Large intestine (tissue), 3 donors: ENCODE data around the gene GAGE12J. TPM values are rescaled to one million over a fixed set of nuclear protein-coding genes. Genes with fewer than 3 reads are reported as not detected.
"Not testable (repeated sequence)": the region's sequence is repeated elsewhere in the genome, so short reads cannot be mapped to it uniquely, and the experiment has no call there.

Experiments used
- DNase-seq, 2 donors: peaks; one replicate each; pipeline versions ENCODE4 v3.0.0 to v3.0.0-alpha.2; 2013
- H3K27ac ChIP-seq: one replicate; pipeline ENCODE4 v1.5.1; 2013; ENCODE audit warnings: low read length
- H3K27me3 ChIP-seq: 2 replicates; pipeline ENCODE4 v1.6.1; 2013; ENCODE audit warnings: low read length; ENCODE audit not compliant: control insufficient read depth, insufficient read depth
- H3K36me3 ChIP-seq: 2 replicates; pipeline ENCODE4 v1.6.1; 2013; ENCODE audit warnings: low read length; ENCODE audit not compliant: control insufficient read depth, insufficient read depth
- H3K4me1 ChIP-seq: one replicate; pipeline ENCODE4 v1.6.1; 2013; ENCODE audit warnings: low read length; ENCODE audit not compliant: control insufficient read depth, insufficient read depth
- H3K4me3 ChIP-seq: one replicate; pipeline ENCODE4 v1.5.1; 2013; ENCODE audit warnings: low read length
- H3K9me3 ChIP-seq: one replicate; pipeline ENCODE4 v1.6.1; 2013; ENCODE audit warnings: mild to moderate bottlenecking, low read depth, low read length, moderate library complexity; ENCODE audit not compliant: control insufficient read depth
- WGBS: methylation state at CpG from one replicate; pipeline ENCODE4 v1.1.5; 2013; ENCODE audit warnings: low lambda C conversion rate; ENCODE audit not compliant: insufficient coverage; 5-methylcytosine and 5-hydroxymethylcytosine counted together
- polyA plus RNA-seq: library from polyadenylated mRNA; unstranded; fragments of 120-200 nt; gene quantifications from one replicate; pipeline ENCODE4 v1.2.1, GENCODE V29; 2013

The GAGE12J gene
- polyA plus RNA-seq, 1 donor, result not detected

DNA sequence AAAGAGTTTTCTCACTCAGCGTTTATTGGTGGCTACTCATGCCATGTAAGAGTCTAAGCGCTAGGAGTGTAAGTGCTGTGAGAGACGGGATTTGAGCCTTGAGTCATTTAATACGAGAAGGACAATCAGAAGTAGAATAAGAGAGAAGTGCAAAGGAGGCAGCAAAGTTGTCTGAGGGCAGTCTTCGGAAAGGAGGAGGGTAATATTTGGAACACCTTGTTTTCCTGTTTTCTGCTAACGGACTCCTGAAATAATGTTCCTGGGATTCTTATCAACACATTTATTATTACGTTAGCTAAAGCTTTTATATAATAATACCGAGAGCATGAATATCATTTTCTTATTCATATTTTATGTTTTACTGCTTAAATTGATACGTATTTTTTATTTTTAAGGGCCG lies 23.6 kb downstream of the GAGE12J start:
- not testable (repeated sequence) for DNase-seq, H3K9me3 ChIP-seq, H3K27me3 ChIP-seq, H3K36me3 ChIP-seq, H3K4me3 ChIP-seq, H3K4me1 ChIP-seq, H3K27ac ChIP-seq
- WGBS, result 80% methylated on average over 2 of the region's 10 CpGs

DNA sequence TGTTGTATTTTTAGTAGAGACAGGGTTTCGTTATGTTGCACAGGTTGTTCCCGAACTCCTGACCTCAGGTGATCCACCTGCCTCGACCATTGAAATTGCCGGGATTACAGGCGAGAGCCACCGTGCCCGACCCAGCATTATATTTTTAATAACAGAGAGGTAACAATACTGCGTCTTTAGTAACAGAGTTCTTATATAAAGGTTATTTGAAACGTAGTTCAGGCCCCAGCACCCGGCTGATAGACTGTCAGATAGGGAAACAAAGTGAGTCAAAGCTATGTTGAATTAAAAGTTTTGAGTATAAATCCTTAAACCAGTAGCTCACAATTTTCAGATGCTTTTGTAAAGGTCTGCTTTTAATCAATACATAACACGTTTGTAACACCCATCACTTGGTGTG lies 24.3 kb downstream of the GAGE12J start:
- H3K36me3 ChIP-seq, H3K4me1 ChIP-seq, H3K27ac ChIP-seq, H3K9me3 ChIP-seq, H3K27me3 ChIP-seq, H3K4me3 ChIP-seq: not testable (repeated sequence)
- DNase-seq, result peak in 1 of 2 donors; percentile 2
- 90% methylated on average over 5 of the region's 11 CpGs for WGBS

Other genes starting within 250 kb of the GAGE12J start
- 14.0 TPM for gene PRAF2, start 248.0 kb upstream of the GAGE12J start, polyA plus RNA-seq
- gene WDR45, start 242.2 kb upstream of the GAGE12J start, polyA plus RNA-seq, result 46.6 TPM
- gene GPKOW, start 198.3 kb upstream of the GAGE12J start, polyA plus RNA-seq, result 18.9 TPM
- gene MAGIX, start 159.3 kb upstream of the GAGE12J start, polyA plus RNA-seq, result 2.5 TPM
- gene PLP2, start 150.1 kb upstream of the GAGE12J start, polyA plus RNA-seq, result 118 TPM
- 5.7 TPM for gene PRICKLE3, start 135.7 kb upstream of the GAGE12J start, polyA plus RNA-seq
- 20.2 TPM for gene SYP, start 121.8 kb upstream of the GAGE12J start, polyA plus RNA-seq
- gene CACNA1F, start 88.7 kb upstream of the GAGE12J start, polyA plus RNA-seq, result 1.3 TPM
- gene CCDC22, start 86.6 kb upstream of the GAGE12J start, polyA plus RNA-seq, result 18.5 TPM
- 0.76 TPM for gene FOXP3, start 57.3 kb upstream of the GAGE12J start, polyA plus RNA-seq
- 3.3 TPM for gene PPP1R3F, start 52.2 kb upstream of the GAGE12J start, polyA plus RNA-seq
- gene GAGE10, start 18.4 kb upstream of the GAGE12J start, polyA plus RNA-seq, result not detected
- not detected for gene GAGE13, start 9.5 kb downstream of the GAGE12J start, polyA plus RNA-seq
- not detected for gene GAGE12C, start 210.1 kb downstream of the GAGE12J start, polyA plus RNA-seq
- gene GAGE12D, start 219.7 kb downstream of the GAGE12J start, polyA plus RNA-seq, result not detected
- not detected for gene GAGE12E, start 229.3 kb downstream of the GAGE12J start, polyA plus RNA-seq
- gene GAGE12F, start 238.8 kb downstream of the GAGE12J start, polyA plus RNA-seq, result not detected
- not detected for gene GAGE12G, start 248.4 kb downstream of the GAGE12J start, polyA plus RNA-seq